GM12873 (cell line): ENCODE data around the gene CDH16.

Source experiments
- TF ChIP-seq, protein P1 (sequence below): IDR thresholded peaks from 2 replicates; pipeline ENCODE4 v1.5.1; 2012; ENCODE audit warnings: low read depth, mild to moderate bottlenecking, moderate library complexity, low read length, control low read depth; ENCODE audit not compliant: insufficient read depth; ENCODE audit errors: missing control alignments

CDH16 gene

DNA sequence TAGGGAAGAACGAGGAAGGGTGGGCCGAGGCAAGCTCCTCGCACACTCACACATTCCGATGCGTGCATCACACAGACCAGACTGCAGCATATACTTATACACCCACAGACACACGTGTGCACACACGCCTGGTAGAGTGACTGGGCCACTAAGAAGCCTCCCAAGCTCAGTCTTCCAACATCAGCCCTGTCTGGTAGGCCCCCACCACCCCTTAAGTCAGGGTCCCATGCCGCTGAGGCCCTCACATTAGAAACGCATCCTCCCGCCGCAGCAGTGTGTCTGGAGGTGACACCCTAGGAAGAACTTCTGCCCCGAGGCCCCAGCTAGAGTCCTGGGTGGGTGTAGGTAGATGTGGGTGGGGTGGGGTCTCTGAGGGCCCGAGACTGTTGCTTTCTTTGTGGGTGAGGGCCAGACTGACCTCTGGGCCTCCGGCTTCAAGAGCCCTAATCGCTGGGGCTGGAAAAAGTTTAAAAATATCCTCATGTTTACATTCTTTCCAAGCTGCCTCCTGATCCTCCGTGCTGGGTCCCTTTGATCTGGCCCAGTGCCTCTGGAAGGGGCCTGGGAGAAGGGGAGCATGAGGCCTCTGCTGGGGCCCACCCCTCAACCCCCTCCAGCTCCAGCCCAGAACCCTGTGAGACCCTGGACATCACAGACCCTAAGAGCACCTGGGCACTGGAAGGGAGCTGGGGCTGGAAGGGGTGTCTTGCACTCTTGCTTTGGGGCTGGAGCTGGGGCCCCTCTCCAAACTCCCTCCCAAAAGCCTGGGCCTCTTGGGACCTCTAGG lies 13.6 kb downstream of the CDH16 start:
- TF ChIP-seq, protein P1, sequence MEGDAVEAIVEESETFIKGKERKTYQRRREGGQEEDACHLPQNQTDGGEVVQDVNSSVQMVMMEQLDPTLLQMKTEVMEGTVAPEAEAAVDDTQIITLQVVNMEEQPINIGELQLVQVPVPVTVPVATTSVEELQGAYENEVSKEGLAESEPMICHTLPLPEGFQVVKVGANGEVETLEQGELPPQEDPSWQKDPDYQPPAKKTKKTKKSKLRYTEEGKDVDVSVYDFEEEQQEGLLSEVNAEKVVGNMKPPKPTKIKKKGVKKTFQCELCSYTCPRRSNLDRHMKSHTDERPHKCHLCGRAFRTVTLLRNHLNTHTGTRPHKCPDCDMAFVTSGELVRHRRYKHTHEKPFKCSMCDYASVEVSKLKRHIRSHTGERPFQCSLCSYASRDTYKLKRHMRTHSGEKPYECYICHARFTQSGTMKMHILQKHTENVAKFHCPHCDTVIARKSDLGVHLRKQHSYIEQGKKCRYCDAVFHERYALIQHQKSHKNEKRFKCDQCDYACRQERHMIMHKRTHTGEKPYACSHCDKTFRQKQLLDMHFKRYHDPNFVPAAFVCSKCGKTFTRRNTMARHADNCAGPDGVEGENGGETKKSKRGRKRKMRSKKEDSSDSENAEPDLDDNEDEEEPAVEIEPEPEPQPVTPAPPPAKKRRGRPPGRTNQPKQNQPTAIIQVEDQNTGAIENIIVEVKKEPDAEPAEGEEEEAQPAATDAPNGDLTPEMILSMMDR, result no peak

DNA sequence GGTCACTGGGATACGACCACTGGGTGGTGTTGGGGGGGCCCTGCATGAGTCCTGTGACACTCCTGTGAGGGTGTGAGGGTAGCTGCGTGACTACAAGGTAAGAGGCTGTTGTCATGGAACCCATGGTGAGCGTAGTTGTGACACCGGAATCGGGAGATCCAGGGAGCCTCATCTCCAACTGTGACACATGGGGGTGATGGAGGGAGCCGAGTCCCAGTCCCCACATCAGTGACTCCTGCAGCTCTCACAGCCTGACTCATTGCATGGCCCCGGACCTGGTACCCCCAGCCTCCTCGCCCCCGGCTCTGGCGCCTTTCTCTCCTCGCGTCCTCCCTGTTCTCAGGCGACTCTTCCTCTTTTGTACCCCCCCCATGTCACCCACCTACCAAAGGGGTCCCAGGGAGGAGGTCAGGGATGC lies 14.2 kb downstream of the CDH16 start:
- TF ChIP-seq, protein P1, result no peak

DNA sequence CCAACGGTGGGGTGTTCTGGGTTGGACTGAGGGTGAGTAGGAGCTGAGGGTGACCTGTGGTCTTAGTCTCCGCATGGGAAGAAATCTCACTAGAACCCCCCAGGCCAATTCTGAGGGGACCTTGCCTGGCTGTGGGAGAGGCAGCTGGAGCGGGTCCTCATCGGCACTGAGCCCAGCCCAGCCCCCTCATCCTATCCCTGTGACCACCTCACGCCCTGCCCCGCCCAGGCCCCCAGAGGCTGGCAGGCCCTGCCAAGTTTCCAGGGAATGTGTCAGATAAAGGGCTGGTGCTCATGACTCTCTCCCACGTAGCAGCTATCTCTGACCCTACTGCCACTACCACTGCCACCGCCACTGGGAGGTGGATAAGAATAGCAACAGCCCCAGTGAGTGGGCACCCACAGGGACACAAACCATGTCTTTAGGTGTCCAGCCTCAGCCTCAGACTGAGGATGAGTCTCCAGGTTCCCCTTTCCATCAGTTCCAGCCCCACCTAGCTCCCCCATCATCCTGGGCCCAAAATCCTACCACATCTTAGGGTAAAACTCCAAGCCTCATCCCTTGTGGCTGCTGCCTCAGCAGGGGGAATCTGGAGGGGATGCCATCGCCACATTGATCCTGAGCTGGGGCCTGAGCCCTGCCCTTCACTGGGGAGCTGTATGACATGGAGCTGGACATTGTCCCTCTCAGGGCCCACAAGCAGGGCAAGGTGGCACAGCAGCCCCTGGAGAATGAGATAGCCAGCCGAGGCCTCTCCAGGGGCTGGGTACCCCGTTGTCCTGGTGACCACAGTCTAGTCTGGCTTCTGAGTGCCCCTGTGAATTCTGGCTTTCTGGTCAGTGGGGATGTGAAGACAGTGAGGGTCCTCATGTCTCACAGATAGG lies 14.9 kb downstream of the CDH16 start:
- TF ChIP-seq, protein P1, result no peak

DNA sequence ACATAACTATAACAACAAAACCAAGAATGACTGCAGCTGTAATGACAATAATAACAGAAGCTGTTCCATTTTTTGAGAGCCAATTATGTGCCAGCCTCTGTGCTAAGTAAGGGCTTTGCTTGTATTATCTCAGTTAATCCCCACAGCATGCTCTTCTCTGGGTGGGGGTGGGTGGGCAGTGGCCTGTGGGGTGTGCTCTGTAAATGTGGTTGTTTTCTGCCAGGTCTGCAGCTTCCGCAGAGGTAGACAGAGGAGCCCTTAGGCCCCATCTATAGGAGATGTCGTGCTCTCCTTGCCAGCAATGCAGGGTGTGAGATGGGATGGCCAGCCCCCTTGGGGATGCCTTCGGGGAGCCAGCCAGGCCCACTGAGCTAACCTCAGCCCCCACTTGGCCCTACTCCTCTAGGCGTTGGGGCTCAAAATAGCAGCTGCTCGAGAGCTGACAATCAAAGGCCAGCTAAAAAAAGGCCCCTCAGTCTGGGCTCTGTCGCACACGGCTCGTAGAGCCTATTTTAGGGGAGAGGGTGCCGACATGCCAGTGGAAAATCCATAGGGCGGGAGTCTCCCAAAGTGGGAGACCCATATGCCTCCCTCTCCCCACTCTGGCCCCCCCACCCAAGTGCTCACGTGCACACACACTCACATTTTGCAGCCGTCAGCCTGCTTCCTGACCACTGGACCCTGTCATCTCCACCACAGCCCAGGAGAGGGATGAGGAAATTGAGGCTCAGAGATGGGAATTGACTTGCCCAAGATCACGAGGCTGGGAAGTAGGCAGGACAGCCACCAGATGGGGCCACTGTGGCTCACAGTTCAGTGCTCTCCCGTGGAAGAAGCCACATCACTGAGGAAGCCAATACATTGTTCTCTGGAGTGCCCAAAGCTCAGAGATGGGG lies 15.8 kb downstream of the CDH16 start:
- TF ChIP-seq, protein P1, result no peak

DNA sequence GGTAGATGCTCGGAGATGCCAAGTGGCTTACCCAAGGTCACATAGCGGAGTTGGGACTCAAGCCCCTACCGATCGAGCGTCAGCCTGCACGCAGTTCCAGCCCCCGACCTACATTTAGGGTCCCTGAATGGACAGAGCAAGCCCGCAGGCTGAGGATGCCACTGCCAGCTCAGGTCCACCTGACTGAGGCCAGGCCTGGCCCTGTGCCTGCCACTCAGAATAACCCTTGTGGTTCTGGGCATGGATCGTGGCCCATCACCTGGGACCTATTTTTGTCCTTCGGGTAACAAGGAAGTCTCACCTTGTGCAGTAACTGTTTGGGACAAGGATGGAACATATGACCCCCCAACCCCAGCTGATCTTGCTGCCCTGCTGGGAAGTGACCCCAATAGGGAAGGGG lies 17.1 kb downstream of the CDH16 start:
- TF ChIP-seq, protein P1, result no peak

DNA sequence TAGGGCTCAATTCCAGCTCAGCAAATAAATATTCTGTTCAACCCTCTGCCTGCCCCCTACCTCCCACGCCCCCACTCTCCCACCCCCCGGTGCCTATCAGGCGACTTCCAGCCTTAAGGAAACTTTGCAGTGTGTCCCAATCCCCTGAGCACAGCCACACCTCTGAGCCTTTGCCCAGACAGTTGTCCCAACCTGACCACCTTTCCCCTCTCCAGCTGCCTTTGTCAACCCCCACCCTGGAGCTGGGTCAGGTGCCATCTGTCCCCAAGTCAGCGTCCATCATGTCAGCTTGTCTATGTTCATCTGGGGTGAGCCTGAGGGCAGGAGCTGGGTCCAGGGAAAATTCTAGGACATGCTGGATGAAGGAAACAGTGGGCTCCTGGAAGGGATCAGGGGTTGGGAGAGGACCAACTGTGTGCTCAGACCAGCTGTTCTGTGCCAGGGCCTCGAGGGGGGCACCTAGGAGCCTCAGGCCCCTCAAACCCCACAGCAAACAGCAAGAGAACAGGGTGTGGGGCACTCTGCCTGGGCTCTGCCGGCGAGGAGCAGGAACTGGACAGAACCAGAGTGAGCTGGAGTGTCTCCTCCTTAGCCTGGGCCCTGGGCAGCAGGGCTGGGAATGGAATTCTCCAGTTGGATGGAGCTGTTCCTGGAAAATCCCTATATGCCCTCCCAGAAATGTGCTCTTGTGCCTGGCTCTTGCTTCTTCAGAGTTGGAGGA lies 17.8 kb downstream of the CDH16 start:
- TF ChIP-seq, protein P1, result no peak
